DND-41 (cell line): Measurements from ENCODE around the gene PIAS2.

ENCODE experiments used
- ATAC-seq: fragments of 200-7000 bp; cut with Tn5 transposase; 3 replicates; pipeline ENCODE4 v1.9.1; 2021; ENCODE audit warnings: low read depth; ENCODE audit not compliant: insufficient read depth
- DNase-seq: peaks from one replicate; pipeline ENCODE4 v3.0.0-alpha.2; 2020
- H2AFZ ChIP-seq: 2 replicates; pipeline ENCODE4 v1.6.0; 2012; ENCODE audit warnings: low read depth, low read length
- H3K27ac ChIP-seq: 2 replicates; pipeline ENCODE4 v1.5.1; 2012; ENCODE audit warnings: low read length, inconsistent platforms
- H3K27me3 ChIP-seq: fragments of 200-600 bp; sonication (generic); 2 replicates; pipeline ENCODE4 v1.6.0; 2012; ENCODE audit warnings: low read length, mild to moderate bottlenecking, inconsistent platforms; ENCODE audit not compliant: insufficient read depth, poor library complexity
- H3K36me3 ChIP-seq: 2 replicates; pipeline ENCODE4 v1.5.1; 2012; ENCODE audit warnings: low read length, inconsistent platforms; ENCODE audit not compliant: insufficient read depth
- H3K4me1 ChIP-seq: 2 replicates; pipeline ENCODE4 v1.5.1; 2012; ENCODE audit warnings: mild to moderate bottlenecking, low read length; ENCODE audit not compliant: insufficient read depth
- H3K4me2 ChIP-seq: 2 replicates; pipeline ENCODE4 v1.6.0; 2012; ENCODE audit warnings: mild to moderate bottlenecking, moderate library complexity, low read length, inconsistent platforms; ENCODE audit not compliant: insufficient read depth
- H3K4me3 ChIP-seq, 2 experiments: fragments of 200-600 bp in 1 of 2; shearing (Covaris generic) in 1 of 2; 2 replicates each; pipeline ENCODE4 v1.5.1; 2012 to 2016; ENCODE audit warnings: inconsistent platforms in 2 of 2, low read length in 2 of 2, mild to moderate bottlenecking in 2 of 2, low read depth in 1 of 2, moderate library complexity in 1 of 2
- H3K79me2 ChIP-seq: 2 replicates; pipeline ENCODE4 v1.6.0; 2012; ENCODE audit warnings: low read length, inconsistent platforms; ENCODE audit not compliant: insufficient read depth
- H3K9ac ChIP-seq: 2 replicates; pipeline ENCODE4 v1.6.0; 2012; ENCODE audit warnings: low read depth, mild to moderate bottlenecking, inconsistent platforms, low read length, moderate library complexity
- H3K9me3 ChIP-seq: 2 replicates; pipeline ENCODE4 v1.5.1; 2012; ENCODE audit warnings: low read length, moderate library complexity, mild to moderate bottlenecking, inconsistent platforms; ENCODE audit not compliant: insufficient read depth, severe bottlenecking
- H4K20me1 ChIP-seq: 2 replicates; pipeline ENCODE4 v1.6.0; 2012; ENCODE audit warnings: low read length; ENCODE audit not compliant: insufficient read depth
- CTCF ChIP-seq: IDR thresholded peaks from 2 replicates; pipeline ENCODE4 v1.5.1; 2012; ENCODE audit warnings: borderline replicate concordance, low read length, moderate library complexity, mild to moderate bottlenecking; ENCODE audit not compliant: poor library complexity, severe bottlenecking; ENCODE audit errors: extremely low read depth
- EZH2 ChIP-seq: IDR thresholded peaks from 3 replicates; pipeline ENCODE4 v1.6.1; 2012; ENCODE audit warnings: borderline replicate concordance, low read depth, mild to moderate bottlenecking, moderate library complexity, low read length, inconsistent platforms; ENCODE audit not compliant: severe bottlenecking

Gene PIAS2

DNA sequence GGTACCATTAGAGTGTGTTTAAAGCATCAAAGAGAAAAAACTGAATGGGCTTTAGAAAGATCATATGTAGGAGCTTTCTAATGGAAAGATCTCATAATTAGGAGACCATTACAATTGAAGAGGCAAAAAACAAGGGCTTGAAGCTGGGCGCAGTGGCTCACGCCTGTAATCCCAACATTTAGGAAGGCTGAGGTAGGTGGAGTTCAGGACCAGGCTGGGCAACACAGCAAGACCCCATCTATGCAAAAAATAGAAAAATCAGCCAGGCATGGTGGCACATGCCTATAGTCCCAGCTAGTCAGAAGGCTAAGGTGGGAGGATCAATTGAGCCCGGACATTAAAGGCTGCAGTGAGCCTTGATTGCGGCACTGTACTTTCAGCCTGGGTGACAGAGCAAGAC lies 59.0 kb downstream of the PIAS2 start:
- Histone ChIP-seq H3K79me2 (peaks cover 9% of the 10 kb centered on the region; the same call in 1 of the 2 replicates), H3K9ac (no peak overlapping the region), H3K27me3 (no peaks in the 10 kb centered on the region), H4K20me1 (0 out of 2 replicates have a peak, but pooled peaks cover 3% of the 10 kb centered on the region), H3K4me1 (peaks cover 9% of the 10 kb centered on the region), H3K9me3 (no peaks in the 10 kb centered on the region), H3K4me2 (no peak overlapping the region), H3K36me3 (peaks cover 38% of the 10 kb centered on the region), H3K27ac (no peak overlapping the region), H2AFZ (no peak overlapping the region), H3K4me3 (no peak overlapping the region)
- DNase-seq: no peak
- ATAC-seq: no peak
- no peak for TF ChIP-seq CTCF
- TF ChIP-seq EZH2: no peak

GRCh38 chr18:46856973-46857372 lies 60.3 kb downstream of the PIAS2 start:
- Histone ChIP-seq H4K20me1 (0 out of 2 replicates have a peak, but pooled peaks cover 3% of the 10 kb centered on the region), H3K27ac (no peak overlapping the region), H3K9me3 (no peaks in the 10 kb centered on the region), H3K4me1 (peaks cover 9% of the 10 kb centered on the region), H3K36me3 (peaks cover 49% of the 10 kb centered on the region), H2AFZ (no peak overlapping the region), H3K4me2 (no peak overlapping the region), H3K27me3 (no peaks in the 10 kb centered on the region), H3K9ac (no peak overlapping the region), H3K4me3 (no peak overlapping the region), H3K79me2 (peaks cover 9% of the 10 kb centered on the region; the same call in 1 of the 2 replicates)
- ATAC-seq: no peak
- no peak for TF ChIP-seq EZH2
- TF ChIP-seq CTCF: no peak
- DNase-seq: no peak

GRCh38 chr18:46849007-46849406 lies 68.3 kb downstream of the PIAS2 start:
- TF ChIP-seq CTCF: no peak
- no peak for TF ChIP-seq EZH2
- H4K20me1 ChIP-seq: peaks cover 2% of the 10 kb centered on the region; the same call in 1 of the 2 replicates
- H2AFZ ChIP-seq: no peak overlapping the region
- no peaks in the 10 kb centered on the region for H3K79me2 ChIP-seq
- no peak for ATAC-seq
- H3K36me3 ChIP-seq: peaks cover 33% of the 10 kb centered on the region
- no peak overlapping the region for H3K27ac ChIP-seq
- no peak overlapping the region for H3K4me3 ChIP-seq
- no peaks in the 10 kb centered on the region for H3K27me3 ChIP-seq
- no peaks in the 10 kb centered on the region for H3K9me3 ChIP-seq
- no peak overlapping the region for H3K9ac ChIP-seq
- no peaks in the 10 kb centered on the region for H3K4me1 ChIP-seq
- DNase-seq: no peak
- no peak overlapping the region for H3K4me2 ChIP-seq

DNA sequence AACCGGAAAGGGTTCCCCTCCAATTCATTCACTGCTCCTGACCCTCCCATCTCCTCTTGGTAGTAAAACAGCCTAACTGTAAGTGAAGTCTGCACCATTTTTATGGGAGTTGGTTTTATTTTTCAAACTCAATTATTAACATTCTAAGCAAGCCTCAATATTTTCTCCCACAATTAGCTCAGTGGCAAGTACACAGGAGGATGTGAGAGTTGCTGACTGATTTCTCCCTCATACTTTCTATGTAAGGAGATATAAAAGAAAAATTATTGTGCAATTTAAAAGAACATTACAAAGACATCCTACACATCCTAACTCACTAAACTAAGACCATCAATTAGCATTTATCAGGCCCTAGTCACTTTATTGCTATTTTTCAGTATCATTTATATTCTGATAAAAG lies 73.9 kb downstream of the PIAS2 start:
- Histone ChIP-seq H4K20me1 (no peaks in the 10 kb centered on the region), H3K9me3 (no peaks in the 10 kb centered on the region), H3K36me3 (peaks cover 22% of the 10 kb centered on the region; the same call in 1 of the 2 replicates), H3K4me2 (no peak overlapping the region), H3K27ac (no peak overlapping the region), H3K4me1 (no peaks in the 10 kb centered on the region), H3K27me3 (no peaks in the 10 kb centered on the region), H3K79me2 (no peaks in the 10 kb centered on the region), H3K4me3 (no peak overlapping the region), H2AFZ (no peak overlapping the region), H3K9ac (no peak overlapping the region)
- no peak for DNase-seq
- ATAC-seq: no peak
- no peak for TF ChIP-seq CTCF
- no peak for TF ChIP-seq EZH2
